Measurements from ENCODE around the gene CISTR.
"Not testable (repeated sequence)": the region's sequence is repeated elsewhere in the genome, so short reads cannot be mapped to it uniquely, and the experiment has no call there.

CISTR gene

GRCh38 chr12:53751336-53752191 lies at the start of gene CISTR:
TSS of gene CISTR (minus strand) at chr12:53751979.
- DNase-seq (ENCODE audit: low read depth) = no peak

GRCh38 chr12:53798575-53798974 lies 46.8 kb upstream of the CISTR start:
- DNase-seq (ENCODE audit: low read depth) = no peak

DNA sequence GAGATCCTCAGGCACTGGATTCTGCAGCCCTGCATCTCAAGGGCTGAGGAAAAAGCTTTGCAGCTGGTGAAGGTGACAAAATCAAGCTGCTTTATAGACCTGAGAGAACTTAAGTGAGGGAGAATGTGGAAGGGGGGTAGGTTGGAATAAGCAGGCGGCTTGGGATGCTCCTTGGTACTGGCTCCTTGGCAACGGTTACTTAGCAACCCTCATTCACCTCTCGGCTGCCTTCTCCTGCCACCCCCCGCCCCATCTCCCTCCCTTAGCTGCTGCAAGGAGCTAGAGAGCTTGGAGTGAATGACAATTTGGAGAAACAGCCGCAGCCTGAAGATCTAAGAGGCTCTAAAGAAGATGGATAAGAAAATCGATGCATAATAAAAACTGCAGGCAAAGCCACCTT lies 44.1 kb upstream of the CISTR start:
- DNase-seq (ENCODE audit: low read depth) = no peak

- no peak for DNase-seq (ENCODE audit: low read depth)
These were observed 41.4 kb upstream of the CISTR start for GRCh38 chr12:53793221-53793620.

GRCh38 chr12:53791735-53792326 lies 40.1 kb upstream of the CISTR start:
- no peak for DNase-seq (ENCODE audit: low read depth)

GRCh38 chr12:53789570-53789969 lies 37.8 kb upstream of the CISTR start:
- DNase-seq (ENCODE audit: low read depth) = no peak

GRCh38 chr12:53788892-53789291 lies 37.1 kb upstream of the CISTR start:
- DNase-seq (ENCODE audit: low read depth) = no peak

DNA sequence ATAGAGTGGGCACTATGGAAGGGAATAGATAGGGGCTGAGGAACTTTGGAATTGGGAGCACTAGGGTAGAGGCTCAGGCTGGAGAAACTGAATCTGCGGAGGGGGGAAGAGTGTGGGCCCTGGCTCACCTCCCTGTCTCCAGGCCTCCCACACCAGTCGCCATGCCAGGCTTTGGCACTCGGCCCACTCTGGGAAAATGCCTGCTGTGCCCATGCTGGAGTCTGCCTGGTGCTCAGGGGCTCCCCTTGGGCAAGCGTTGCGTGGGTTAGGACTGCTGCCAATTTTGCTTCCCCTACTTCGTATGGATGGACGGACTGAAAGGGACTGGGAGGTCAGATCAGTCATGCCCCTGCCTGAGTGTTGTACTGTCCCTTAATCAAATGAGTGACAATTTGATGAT lies 34.6 kb upstream of the CISTR start:
- DNase-seq (ENCODE audit: low read depth) = no peak

DNA sequence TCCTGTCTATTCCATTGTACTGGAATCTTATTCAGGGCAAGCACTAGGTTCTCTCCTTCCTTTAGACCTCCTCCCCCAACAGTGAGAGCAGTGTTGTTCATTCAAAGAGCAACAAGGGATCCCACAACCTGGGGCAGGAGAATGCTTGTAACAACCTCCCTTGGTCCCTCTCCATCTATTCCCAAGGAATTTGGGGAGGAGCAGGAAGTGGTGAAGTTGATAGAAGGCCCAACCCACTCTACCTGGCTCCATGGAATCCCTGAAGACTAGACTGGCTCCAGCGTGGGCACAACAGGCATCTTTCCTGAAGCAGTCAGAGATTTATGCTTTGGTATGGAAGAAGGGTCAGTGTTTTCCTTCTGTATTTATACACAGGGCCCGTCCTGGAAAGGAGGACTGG lies 33.4 kb upstream of the CISTR start:
- DNase-seq (ENCODE audit: low read depth) = no peak

DNA sequence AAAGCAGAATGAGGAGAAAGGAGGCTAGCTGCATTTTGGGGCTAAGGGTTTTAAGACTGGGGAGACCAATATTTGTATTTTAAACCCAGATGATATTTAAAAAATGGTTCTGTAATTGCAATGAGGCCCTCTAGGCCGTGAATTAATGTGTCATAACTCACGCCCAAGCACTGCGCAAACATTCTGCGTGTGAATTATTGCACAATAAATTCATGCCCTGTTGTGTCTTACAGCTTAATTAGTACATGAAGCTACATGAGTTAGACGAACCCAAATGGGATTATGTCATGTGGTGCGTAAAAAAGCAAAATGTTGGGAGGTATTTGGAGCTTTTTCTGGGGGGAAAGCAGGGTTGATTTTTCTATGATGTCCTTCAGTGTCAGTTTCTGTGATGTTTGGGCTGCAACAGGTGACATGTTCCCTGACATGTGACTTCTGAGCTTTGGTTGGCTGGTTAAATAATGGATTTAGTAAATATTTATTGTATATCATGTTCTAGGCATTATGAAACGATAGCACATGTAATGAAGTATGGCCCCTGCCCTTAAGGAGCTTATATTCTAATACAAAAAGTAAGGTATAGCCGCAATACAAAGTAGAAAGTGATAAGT lies 30.4 kb upstream of the CISTR start:
- DNase-seq (ENCODE audit: low read depth) = no peak

DNA sequence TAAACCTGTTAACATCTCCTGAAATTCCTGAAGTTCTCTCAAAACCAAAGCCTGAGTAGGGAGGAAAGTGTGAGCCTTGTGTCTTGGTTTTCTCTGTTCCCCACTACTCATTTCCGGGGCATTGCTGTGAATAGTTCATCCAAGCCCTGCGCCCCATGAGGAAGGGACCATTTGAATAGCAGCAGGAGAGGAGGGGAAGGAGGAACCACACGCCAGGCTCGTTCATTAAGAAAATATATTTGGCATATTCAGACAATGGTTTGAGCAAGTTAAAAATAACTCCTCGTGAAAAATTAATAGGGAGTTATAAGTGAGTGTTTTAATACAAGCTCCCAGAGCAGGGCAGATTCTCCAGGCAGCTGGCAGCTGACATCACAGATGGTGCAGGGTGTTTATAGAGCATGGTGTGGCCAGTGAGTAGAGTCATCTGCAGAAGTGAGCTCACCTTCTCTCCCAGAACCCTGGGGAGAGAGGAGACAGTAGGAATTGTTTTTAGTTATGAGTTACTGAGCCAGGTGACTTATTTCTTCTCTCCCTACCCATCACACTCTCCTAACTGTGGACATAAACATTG lies 29.5 kb upstream of the CISTR start:
- no peak for DNase-seq (ENCODE audit: low read depth)

DNA sequence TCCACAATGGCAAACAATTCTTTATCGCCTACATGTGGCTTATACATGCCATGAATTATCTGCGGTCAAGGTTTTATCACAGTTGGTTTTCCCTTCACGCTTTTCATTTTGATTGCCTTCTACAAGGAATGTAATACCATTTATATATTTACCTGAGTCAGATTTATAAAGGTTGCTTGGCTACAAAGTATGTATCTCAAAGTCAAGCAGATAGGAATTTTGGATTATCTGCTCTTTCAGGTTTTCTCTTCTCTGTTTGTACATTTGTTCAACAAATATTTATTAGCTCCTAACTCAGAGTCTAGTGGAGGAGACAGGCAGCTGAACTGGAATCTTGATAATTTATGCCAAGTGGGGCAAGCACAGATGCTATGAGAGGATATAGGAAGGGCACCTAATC lies 28.5 kb upstream of the CISTR start:
- DNase-seq (ENCODE audit: low read depth) = no peak

DNA sequence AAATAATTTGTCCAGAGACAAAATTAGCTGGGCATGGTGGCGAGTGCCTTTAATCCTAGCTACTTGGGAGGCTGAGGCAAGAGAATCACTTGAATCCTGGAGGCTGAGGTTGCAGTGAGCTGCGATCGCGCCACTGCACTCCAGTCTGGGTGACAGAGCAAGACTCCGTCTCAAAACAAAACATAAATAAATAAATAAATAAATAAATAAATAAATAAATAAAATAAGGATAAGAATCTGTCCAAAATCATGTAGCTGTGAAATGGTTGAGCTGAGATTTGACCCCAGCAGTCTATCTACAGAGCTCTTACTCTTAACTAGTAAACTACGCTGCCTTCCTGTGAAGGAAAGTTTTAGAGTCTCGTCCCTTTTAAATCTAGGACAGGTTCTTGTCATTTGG lies 27.9 kb upstream of the CISTR start:
- not testable (repeated sequence) for DNase-seq (ENCODE audit: low read depth)

DNA sequence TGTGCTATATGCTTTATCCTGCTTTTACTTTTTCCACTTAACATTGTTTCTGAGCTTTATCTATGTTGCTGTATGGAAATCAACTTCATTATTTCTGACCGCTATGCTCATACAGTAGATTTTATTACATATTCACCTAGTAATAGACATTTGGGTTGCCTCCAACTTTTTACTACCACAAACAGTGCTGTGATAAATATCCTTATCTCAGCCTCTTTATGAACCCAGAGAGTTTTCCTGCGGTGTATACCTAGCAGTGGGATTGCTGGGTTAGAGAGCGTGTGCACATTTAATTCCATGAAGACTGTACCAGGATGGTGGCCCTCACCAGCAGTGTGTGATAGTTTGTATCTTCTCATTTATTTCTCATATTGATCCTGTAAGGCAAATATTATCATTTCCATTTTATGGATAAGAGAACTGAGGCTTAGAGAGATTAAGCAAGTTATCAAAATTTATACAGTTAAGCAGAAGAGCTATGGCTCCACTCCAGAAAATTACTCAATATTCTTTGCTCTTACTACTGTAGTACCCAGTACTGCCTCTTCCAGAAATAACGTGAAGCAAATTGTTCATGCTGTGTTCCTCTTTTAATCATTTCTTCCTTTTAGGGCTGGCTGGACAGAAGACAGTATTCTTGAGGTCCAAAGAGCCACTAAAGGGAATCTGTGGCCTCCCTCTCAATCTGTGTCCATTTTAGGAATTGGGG lies 26.3 kb upstream of the CISTR start:
- DNase-seq (ENCODE audit: low read depth) = no peak

- DNase-seq (ENCODE audit: low read depth) = no peak
These were observed 25.6 kb upstream of the CISTR start for GRCh38 chr12:53777412-53777811.

DNA sequence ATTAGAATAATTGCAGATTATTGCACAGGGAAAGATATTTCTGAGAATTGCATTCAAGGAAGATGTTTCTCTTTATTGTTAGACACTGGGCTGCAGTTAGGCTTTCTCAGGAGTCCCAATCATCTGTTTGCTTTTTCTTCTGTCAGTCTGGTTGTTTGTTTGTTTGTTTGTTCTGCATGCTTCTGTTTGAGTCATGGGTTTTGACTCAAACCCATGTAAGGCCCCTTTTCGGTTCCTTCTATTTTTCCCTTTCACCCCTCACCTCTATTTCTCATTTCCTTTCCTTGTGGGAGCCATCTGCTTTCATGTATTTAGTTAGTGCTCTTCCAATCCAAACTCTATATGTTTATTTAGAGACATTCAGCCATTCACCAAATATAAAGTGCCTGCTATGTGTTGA lies 25.1 kb upstream of the CISTR start:
- no peak for DNase-seq (ENCODE audit: low read depth)

DNA sequence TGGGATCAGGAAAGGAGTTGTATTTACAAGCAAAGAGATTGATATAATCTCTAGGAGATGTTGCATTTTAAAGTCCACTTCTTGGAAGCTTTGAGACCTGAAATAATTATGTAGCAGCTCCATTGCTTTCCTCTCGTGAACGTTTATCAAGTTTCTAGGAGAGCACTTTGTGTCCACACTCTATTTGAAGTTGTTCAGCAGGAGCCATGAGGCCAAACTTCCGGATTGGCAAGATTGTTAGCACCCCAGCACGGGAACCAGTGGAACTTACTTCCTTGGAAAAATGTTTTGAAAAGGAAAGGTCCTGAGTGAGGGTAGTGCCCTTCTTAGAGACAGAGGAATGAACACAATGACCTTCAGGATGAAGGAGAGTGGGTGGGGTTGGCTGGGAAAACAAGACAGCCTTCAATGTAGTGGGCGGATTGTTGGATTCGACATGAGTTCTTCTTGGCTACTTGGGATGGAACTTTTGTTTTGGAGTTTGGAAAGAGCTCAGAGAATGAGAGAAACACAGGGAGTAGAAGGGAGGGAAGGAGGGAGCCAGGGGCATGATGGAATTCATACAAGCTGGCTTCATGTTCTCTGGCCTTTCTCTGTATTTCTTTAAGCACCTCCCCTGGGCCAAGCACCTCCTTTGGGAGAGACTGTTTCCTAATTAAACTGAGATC lies 23.8 kb upstream of the CISTR start:
- DNase-seq (ENCODE audit: low read depth) = no peak

GRCh38 chr12:53770281-53770680 lies 18.5 kb upstream of the CISTR start:
- DNase-seq (ENCODE audit: low read depth) = peak; percentile 93

GRCh38 chr12:53768976-53769375 lies 17.2 kb upstream of the CISTR start:
- no peak for DNase-seq (ENCODE audit: low read depth)

GRCh38 chr12:53766881-53767280 lies 15.1 kb upstream of the CISTR start:
- no peak for DNase-seq (ENCODE audit: low read depth)

DNA sequence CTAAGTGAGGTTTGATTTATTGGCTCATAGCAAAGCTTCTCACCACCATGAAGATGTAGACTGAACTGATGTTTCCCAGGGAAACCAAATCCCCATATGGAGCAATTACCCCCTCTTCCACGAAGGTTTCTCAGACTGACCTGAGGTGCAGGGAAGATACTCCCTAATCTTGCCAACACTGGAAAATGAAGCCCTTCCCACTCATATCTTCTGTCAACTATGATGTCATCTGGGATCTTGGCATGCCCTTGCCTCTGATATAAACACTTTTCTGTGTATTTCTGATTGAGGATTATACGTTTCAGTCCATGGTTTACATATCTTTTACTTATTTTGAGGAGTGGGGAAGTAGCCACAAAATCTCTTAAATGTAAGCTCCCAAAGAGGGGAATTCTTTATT lies 14.1 kb upstream of the CISTR start:
- DNase-seq (ENCODE audit: low read depth) = no peak

GRCh38 chr12:53764615-53765014 lies 12.8 kb upstream of the CISTR start:
- no peak for DNase-seq (ENCODE audit: low read depth)

Measured in HS-5 (cell line).